ENCODE results near the gene PDILT. TPM values are rescaled to one million over a fixed set of nuclear protein-coding genes. Genes with fewer than 3 reads are reported as not detected.

PDILT gene
- total RNA-seq, 4 donors from 2014 or later = not detected

DNA sequence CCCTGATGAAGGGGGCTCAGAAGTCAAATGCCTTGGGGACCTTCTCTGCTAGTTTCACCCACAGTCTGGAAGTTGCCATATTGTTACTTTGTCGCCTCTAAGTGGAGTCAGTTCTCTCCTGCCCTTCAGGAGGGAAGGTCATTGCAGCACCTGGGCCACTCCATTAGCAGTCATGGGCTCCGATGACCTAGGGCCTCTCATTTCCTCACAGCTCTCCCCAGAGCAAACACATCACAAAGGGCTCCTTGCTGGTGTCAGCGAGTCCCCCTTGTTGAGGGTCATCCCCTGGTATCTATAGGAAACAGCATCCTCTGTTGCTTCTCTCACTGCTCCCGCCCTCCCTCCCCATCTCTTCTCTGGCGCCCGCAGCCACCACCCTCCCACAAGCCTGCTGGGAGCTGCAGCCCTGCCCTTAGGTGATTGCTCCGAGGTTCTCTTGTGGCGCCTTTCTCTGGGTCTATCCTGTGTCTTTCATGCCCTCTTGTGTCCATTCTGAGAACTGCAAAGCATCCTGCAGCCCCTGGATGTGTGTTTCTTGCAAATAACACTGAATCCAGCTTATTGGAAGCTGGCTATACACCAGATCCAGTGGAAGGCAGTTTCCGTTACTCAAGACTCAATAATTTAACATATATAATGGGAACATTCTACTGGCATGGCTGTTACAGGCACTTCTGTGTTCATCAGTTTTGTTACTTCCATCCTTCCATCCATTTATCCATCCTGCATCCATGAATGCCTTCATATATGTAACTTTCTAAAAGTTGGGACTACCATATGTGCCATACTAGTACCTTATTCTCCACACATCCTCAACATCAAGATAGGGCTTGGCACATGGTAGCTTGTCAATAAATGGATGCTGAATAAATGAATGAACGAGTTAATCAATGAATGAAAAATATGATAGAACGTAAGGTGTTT lies 21.2 kb downstream of the PDILT start:
- Histone ChIP-seq H3K27ac (no peak overlapping the region), H3K4me3 (no peak overlapping the region), H3K36me3 (no peaks in the 10 kb centered on the region), H3K4me1 (no peaks in the 10 kb centered on the region), H3K9me3 (no peaks in the 10 kb centered on the region), H3K27me3 (no peaks in the 10 kb centered on the region)
- in situ Hi-C loops (cut with MboI; ENCODE audit: low sequenced_read_pairs in 4 of 4) = loop anchor here (5.0 to 25.0 kb wide), 2 partner anchors 471 kb away; no protein-coding TSS in a partner anchor
- TF ChIP-seq, protein P1, sequence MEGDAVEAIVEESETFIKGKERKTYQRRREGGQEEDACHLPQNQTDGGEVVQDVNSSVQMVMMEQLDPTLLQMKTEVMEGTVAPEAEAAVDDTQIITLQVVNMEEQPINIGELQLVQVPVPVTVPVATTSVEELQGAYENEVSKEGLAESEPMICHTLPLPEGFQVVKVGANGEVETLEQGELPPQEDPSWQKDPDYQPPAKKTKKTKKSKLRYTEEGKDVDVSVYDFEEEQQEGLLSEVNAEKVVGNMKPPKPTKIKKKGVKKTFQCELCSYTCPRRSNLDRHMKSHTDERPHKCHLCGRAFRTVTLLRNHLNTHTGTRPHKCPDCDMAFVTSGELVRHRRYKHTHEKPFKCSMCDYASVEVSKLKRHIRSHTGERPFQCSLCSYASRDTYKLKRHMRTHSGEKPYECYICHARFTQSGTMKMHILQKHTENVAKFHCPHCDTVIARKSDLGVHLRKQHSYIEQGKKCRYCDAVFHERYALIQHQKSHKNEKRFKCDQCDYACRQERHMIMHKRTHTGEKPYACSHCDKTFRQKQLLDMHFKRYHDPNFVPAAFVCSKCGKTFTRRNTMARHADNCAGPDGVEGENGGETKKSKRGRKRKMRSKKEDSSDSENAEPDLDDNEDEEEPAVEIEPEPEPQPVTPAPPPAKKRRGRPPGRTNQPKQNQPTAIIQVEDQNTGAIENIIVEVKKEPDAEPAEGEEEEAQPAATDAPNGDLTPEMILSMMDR (IDR thresholded peaks at IDR 0.05 in 4 of 5, conservative IDR thresholded peaks at IDR 0.05 in 1 of 5) = peak in 4 of 5 experiments; percentile 27 to 62 (median 50)
- TF ChIP-seq POLR2A (IDR thresholded peaks at IDR 0.05) = no peak
- intact Hi-C loops (cut with DNase I; ENCODE audit: low total_unique reads) = loop anchor here (1.0 to 10.0 kb wide), 2 partner anchors 476 to 829 kb away; partner anchors contain the start of gene VPS35L
- DNase-seq (peak in 1 of 2 donors; percentile 14), ATAC-seq (peak in 1 of 2 donors; percentile 55)

DNA sequence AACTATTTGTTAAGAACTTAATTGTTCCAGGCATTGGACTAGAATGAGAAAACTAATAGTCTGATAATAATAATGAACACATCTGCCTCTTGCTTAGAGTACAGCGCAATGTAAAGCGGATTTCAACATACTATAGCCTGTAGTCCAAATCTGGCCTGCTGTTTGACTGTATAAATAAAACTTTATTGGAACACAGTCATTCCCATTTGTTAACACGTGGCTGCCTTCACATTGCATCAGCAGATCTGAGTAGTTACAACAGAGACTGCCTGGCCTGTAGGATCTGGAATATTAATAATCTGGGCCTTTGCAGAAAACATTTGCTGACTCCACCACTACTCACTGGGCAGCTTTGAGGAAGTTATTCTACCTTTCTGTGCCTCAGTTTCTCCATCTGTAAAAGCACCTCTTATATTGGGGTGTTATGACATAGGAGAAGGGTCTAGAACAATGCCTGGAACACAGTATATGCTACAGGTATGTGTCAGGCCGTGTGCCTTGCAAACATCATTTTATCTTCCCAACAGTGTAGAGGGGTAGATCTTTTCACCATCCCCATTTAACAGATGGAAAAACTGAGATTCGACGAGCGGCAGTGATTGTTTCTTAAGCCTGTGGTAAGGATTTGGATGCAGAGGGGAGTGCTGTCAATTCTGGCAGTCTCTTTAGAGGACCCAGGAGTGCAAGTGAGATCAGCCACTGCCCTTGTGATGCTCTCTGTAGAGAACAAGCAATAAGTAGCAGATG lies 22.2 kb downstream of the PDILT start:
- H3K27me3 ChIP-seq = no peaks in the 10 kb centered on the region
- no peaks in the 10 kb centered on the region for H3K9me3 ChIP-seq
- TF ChIP-seq, protein P1 (IDR thresholded peaks at IDR 0.05 in 4 of 5, conservative IDR thresholded peaks at IDR 0.05 in 1 of 5) = no peak
- no peak for TF ChIP-seq POLR2A (IDR thresholded peaks at IDR 0.05)
- no peak for ATAC-seq
- intact Hi-C loops (cut with DNase I; ENCODE audit: low total_unique reads) (loop anchor here (10.0 kb wide), 1 partner anchor 828 kb away; the partner anchor contains the start of gene VPS35L), in situ Hi-C loops (cut with MboI; ENCODE audit: low sequenced_read_pairs in 4 of 4) (loop anchor here (5.0 to 25.0 kb wide), 2 partner anchors 470 kb away; no protein-coding TSS in a partner anchor)
- DNase-seq = no peak
- H3K36me3 ChIP-seq = no peaks in the 10 kb centered on the region
- H3K4me3 ChIP-seq = no peak overlapping the region
- H3K4me1 ChIP-seq = no peaks in the 10 kb centered on the region
- no peak overlapping the region for H3K27ac ChIP-seq

DNA sequence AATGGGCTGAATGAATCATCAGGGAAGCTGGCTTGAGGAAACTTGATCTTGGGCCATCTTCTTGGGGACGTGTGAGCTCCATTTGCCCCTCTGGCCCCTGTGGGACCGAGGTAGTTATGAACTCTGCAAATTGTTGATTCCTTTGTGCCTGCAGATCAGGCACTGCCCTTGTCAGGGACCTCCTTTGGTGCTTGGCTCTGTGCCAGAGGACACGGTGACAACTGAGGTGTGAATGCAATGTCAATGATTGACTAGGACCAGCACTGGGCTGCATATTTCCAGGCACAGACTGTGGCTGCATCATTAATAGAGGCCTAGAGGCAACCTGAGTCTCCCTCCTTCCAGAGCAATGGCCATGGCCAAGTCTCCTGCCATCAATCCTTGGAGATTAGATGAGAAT lies 23.8 kb downstream of the PDILT start:
- Histone ChIP-seq H3K36me3 (no peaks in the 10 kb centered on the region), H3K27me3 (no peaks in the 10 kb centered on the region), H3K4me1 (no peaks in the 10 kb centered on the region), H3K9me3 (no peaks in the 10 kb centered on the region), H3K27ac (no peak overlapping the region), H3K4me3 (no peak overlapping the region)
- in situ Hi-C loops (cut with MboI; ENCODE audit: low sequenced_read_pairs in 4 of 4) = loop anchor here (5.0 to 25.0 kb wide), 2 partner anchors 468 kb away; no protein-coding TSS in a partner anchor
- TF ChIP-seq, protein P1 (IDR thresholded peaks at IDR 0.05 in 4 of 5, conservative IDR thresholded peaks at IDR 0.05 in 1 of 5) = no peak
- TF ChIP-seq POLR2A (IDR thresholded peaks at IDR 0.05) = no peak
- DNase-seq (no peak), ATAC-seq (no peak)
- intact Hi-C loops (cut with DNase I; ENCODE audit: low total_unique reads) = loop anchor here (10.0 kb wide), 1 partner anchor 826 kb away; the partner anchor contains the start of gene VPS35L

- peaks cover 0 to 3% (median 0%) of the 10 kb centered on the region in 3 donors for H3K27me3 ChIP-seq
- no peak overlapping the region for H3K27ac ChIP-seq
- DNase-seq (no peak), ATAC-seq (no peak)
- TF ChIP-seq POLR2A (IDR thresholded peaks at IDR 0.05) = no peak
- TF ChIP-seq, protein P1 (IDR thresholded peaks at IDR 0.05 in 4 of 5, conservative IDR thresholded peaks at IDR 0.05 in 1 of 5) = no peak
- intact Hi-C loops (cut with DNase I; ENCODE audit: low total_unique reads) = no loop called here
- no peaks in the 10 kb centered on the region for H3K4me1 ChIP-seq
- no peak overlapping the region for H3K4me3 ChIP-seq
- no peaks in the 10 kb centered on the region for H3K9me3 ChIP-seq
- no peaks in the 10 kb centered on the region for H3K36me3 ChIP-seq
- in situ Hi-C loops (cut with MboI; ENCODE audit: low sequenced_read_pairs in 4 of 4) = loop anchor here in 3 of 4 donors (25.0 kb wide), 1 partner anchor 465 kb away; no protein-coding TSS in a partner anchor
Observed at GRCh38 chr16:20377181-20377580, 27.4 kb downstream of the PDILT start.

All from gastrocnemius medialis (tissue), 4 donors.